Measurements from ENCODE around the gene AHNAK.
"Not testable (repeated sequence)": the region's sequence is repeated elsewhere in the genome, so short reads cannot be mapped to it uniquely, and the experiment has no call there.

Gene AHNAK

DNA sequence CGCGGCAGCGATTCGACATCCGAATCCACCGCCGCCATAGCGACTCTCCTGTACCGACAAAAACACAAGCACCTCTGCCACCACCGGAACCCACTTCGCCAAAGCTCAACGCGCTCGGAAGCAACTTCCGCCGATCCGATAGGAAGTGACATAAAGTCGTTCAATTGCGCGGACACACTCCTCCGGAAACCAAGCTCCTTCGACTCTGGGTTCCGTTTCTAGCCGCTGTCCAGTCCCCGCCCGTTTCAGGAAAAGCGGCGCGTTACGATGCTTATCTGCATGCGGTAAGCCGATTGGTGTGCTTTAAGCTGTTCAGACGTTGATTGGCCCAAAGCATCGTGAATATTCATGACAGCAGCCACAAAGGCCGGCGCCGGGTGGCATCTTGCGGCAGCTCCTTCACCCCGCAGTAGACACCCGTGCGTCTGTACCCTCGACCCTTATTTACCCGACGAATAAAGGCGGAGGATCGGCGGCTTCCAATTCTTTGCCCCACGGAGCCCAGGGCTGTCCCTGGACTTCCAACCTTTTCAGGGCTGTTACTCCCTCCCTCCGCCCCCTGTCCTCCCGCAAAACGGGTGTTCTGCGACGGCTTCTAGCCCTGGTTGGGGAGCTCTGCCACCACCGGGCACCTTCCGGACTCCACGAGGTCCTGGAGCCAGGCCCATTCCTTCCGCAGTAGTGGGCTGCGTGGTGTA lies 45.0 kb upstream of the AHNAK start, which contains the start of gene TUT1:
Gene TUT1 (minus strand): TSS at position 76 of the 698 bp plus-strand sequence. CDS start 38 bp downstream, at position 38.
- TF ChIP-seq, protein P1, sequence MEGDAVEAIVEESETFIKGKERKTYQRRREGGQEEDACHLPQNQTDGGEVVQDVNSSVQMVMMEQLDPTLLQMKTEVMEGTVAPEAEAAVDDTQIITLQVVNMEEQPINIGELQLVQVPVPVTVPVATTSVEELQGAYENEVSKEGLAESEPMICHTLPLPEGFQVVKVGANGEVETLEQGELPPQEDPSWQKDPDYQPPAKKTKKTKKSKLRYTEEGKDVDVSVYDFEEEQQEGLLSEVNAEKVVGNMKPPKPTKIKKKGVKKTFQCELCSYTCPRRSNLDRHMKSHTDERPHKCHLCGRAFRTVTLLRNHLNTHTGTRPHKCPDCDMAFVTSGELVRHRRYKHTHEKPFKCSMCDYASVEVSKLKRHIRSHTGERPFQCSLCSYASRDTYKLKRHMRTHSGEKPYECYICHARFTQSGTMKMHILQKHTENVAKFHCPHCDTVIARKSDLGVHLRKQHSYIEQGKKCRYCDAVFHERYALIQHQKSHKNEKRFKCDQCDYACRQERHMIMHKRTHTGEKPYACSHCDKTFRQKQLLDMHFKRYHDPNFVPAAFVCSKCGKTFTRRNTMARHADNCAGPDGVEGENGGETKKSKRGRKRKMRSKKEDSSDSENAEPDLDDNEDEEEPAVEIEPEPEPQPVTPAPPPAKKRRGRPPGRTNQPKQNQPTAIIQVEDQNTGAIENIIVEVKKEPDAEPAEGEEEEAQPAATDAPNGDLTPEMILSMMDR (IDR thresholded peaks at IDR 0.05; ENCODE audit: low read depth, low read length) = no peak

DNA sequence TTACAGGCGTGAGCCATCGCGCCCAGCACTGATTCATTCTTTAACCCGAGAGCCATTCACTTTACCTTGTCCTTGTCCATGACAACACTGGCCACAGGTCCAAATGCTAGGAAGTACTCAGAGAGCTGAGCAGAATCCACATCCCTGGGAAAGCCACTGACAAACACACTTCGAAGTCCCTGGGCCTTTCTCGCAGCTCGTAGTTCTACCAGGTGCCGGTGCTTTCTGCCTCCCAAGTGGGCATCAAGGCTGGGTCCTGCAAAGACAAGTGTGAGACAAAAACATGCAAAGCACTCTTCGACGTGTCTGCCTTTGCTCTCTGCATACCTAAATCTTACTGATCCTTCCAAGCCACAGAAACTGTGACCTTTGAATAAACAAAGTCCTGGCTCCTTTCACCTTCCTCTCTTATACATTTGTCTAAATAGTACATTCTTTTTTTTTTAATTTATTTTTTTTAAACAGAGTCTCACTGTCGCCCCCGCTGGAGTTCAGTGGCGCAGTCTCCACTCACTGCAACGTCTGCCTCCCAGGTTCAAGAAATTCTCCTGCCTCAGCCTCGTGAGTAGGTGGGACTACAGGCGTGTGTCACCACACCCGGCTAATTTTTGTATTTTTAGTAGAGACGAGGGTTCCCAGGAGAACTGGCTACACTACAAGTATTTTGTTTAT lies 42.5 kb upstream of the AHNAK start:
- no peak overlapping the region for H3K4me3 ChIP-seq (ENCODE audit: low read depth, low read length)

More for the DNA sequence above, 45.0 kb upstream of the AHNAK start, which contains the start of gene TUT1:
- H3K4me3 ChIP-seq (ENCODE audit: low read depth, low read length) = peak within 1 kb of the TSS; percentile 76

DNA sequence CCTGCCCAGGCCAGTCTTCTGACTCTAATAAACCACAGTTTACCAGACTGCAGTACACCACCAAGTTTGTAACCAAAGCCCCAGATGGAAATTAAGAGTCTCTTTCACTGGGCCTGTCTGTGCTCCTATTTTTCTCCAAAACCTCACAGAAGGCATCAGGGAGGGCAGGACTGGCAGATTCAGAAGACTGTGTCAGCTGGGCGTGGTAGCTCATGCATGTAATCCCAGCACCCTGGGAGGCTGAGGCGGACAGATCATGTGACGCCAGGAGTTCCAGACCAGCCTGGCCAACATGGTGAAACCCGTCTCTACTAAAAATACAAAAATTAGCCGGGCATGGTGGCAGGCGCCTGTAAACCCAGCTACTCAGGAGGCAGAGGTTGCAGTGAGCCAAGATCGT lies 38.8 kb upstream of the AHNAK start:
- not testable (repeated sequence) for H3K4me3 ChIP-seq (ENCODE audit: low read depth, low read length)

More for the DNA sequence above, 42.5 kb upstream of the AHNAK start:
- TF ChIP-seq, protein P1 (IDR thresholded peaks at IDR 0.05; ENCODE audit: low read depth, low read length) = peak; percentile 40; the same call in 1 of the 2 replicates

DNA sequence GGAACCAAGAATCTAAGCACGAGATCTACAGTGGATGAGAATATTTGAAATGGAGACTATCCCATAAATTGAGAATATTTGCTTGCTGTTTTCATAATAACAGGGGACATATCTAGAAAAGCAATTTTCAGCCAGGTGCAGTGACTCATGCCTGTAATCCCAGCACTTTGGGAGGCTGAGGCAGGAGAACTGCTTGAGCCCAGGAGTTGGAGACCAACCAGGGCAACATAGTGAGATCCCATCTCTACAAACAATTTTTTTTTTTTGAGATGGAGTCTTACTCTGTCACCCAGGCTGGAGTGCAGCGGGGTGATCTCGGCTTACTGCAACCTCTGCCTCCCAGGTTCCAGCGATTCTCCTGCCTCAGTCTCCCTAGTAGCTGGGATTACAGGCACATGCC lies 35.1 kb upstream of the AHNAK start:
- not testable (repeated sequence) for H3K4me3 ChIP-seq (ENCODE audit: low read depth, low read length)

DNA sequence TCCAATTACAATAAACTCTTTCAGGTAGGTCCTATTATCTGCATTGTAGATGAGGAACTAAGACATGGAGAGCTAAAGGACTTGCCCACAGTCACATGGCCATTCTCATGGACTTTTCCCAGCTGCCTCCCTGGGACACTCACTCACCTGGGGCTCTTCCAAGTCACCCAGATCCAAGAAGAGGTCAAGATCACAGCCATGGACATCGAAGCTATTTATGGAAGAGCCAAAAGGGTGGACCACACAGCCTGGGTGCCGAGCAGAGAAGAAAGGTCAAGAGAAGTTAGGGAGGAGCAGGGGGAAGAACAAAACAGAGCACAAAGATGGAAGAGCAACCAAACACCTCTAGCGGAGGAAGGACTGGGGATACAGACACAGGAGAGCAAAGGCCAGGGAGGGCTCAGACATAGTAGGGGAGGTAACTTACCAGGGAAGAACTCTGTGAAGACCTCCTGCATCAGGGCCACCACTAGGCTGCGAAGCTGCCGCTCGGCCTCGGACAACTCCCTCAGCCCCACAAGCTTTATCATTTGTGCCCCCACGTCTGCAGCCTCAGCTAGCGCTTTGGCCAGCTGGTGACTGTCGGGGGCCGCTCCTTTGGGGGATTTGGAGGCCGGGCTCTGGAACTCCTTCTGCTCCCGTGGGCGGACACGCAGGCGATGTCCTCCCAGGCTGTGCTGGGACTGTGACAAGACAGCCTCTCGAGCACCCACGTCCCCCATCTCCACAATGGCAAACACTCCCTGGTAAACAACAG lies 34.5 kb upstream of the AHNAK start:
- TF ChIP-seq, protein P1 (IDR thresholded peaks at IDR 0.05; ENCODE audit: low read depth, low read length) = no peak
- no peak overlapping the region for H3K4me3 ChIP-seq (ENCODE audit: low read depth, low read length)

DNA sequence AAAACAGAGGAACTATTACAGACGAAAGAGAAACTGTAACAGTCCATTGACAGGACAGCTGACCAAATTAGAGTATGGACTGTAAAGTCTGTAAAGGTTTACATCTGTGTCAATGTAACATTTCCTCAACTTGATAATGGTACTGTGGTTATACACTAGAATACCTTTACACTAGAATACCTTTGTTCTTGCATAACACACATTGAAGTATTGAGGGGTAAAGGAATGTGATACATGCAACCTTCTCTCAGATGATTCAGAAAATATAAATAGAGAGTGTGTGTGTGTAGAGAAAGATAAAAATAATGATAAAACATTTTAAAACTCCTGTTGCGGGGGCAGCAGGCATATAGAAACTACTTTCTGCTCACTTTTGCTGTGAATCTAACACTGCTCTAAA lies 32.6 kb upstream of the AHNAK start:
- TF ChIP-seq, protein P1 (IDR thresholded peaks at IDR 0.05; ENCODE audit: low read depth, low read length) = no peak

DNA sequence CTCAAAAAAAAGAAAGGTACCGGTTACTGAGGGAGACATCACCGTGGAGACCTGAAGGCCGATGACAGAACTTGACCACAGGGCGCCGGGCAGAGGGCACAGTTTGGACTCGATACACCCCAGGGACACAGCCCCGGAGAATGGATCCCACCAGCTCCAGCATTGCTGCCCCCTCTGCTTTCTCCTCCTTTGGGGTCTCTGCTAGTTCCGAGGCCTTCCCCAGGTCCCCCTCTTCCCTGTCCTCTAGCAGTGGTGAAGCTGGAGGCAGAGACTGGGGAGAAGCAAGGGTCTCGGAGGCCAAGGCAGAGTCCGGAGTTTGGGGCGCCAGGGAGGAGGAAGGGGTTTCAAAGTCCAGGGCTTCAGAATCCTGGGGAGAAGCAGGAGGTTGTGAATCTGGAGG lies 31.9 kb upstream of the AHNAK start:
- TF ChIP-seq, protein P1 (IDR thresholded peaks at IDR 0.05; ENCODE audit: low read depth, low read length) = no peak
- no peak overlapping the region for H3K4me3 ChIP-seq (ENCODE audit: low read depth, low read length)

More for the DNA sequence above, 32.6 kb upstream of the AHNAK start:
- H3K4me3 ChIP-seq (ENCODE audit: low read depth, low read length) = no peak overlapping the region
